GM21737 (cell line): ENCODE measurements around the gene SPDYE1.
"Not testable (repeated sequence)": the region's sequence is repeated elsewhere in the genome, so short reads cannot be mapped to it uniquely, and the experiment has no call there.

Source experiments
- ATAC-seq: cut with Tn5 transposase; IDR thresholded peaks from one replicate; pipeline ENCODE4 v1.9.1; 2021; ENCODE audit warnings: mild to moderate bottlenecking, moderate library complexity; ENCODE audit not compliant: unreplicated experiment

Gene SPDYE1

DNA sequence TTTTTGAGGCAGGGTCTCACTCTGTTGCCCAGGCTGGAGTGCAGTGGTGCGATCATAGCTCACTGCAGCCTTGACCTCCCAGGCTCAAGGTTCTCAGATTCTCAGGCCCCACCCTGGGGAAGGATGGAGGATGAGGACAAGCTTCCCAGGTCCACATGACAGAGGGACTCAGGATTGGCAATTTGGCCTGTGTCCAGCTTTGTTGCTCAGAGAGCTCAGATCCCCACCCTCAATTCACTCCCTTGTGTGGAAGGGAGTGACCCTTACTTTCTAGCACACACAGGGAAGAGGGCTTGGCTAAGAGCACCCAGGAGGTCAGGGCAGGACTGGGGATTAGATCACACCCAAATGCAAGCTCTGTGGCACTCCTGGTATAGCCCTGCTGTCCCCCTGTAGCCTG lies 6.9 kb upstream of the SPDYE1 start:
- ATAC-seq = not testable (repeated sequence)

DNA sequence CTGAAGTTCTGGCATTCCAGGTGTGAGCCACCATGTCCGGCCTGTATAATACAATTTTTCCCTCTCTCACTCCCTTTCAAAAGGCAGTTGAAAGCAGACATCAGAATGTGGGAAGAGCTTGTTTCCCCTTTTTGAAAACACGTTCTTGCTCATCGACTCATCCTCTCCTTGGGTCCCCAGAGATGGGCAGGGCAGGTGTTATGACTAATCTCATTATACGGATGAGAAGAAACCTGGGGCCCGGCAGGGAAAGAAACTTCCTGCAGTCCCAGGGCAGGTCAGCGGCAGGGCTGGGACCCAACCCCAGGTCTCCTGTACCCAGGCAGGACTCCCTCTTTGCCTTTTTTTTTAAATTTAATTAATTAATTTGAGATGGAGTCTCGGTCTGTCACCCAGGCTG lies 4.8 kb upstream of the SPDYE1 start:
- ATAC-seq = peak; percentile 85

DNA sequence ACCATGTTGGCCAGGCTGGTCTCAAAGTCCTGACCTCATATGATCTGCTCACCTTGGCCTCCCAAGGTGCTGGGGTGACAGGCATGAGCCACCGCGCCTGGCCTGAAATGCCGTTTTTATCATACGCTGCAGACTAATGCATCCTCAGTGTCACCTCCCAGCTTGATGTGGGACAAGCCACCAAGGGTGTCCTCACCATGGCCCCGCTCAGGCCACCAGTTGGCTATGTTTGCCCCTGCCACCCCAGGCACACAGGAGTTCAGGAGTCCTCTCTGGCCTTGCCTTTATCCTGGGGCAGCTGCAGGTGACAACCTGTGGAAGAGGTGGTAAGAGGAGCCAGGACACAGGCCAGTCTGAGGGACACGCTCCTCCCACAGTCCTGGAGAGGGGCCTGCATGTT lies 3.0 kb upstream of the SPDYE1 start:
- not testable (repeated sequence) for ATAC-seq

DNA sequence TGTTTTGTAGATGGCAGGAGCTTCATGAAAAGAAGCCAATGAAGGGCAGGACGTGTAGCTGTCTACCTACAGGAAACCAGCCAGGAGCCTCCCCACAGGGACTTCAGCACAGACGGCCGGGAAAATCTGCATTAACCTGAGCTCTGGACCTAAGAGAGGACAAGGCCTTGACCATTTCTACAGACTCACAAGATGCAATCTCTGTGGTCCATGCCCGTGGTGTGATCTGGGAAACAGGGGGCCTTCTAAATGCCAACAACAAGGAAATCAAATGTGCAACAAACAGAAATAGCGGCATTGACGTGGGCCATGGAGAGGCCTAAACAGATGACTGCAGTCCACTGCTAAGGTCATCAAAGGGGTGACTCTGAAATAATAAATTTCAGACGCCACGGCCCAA lies 14.4 kb downstream of the SPDYE1 start:
- not testable (repeated sequence) for ATAC-seq

DNA sequence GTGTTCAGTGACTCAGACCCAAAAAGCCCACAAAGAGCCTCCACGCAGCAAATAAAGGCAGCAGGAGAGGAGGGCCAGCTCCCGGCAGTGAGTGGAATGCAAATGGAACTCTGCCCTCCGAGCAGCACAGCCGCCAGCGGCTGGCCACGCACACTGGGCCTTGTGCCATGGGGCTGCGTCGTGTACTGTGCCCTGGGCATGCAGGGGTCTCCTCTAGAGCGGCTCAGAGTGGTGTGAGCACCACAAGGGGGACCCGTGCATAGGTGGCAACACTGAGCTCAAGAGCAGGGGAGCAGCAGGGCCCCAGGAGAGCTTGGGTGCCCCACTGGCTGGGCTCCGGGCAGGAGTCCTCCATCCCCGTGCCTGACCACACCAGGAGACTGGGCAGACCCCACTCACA lies 17.4 kb downstream of the SPDYE1 start:
- ATAC-seq = not testable (repeated sequence)

DNA sequence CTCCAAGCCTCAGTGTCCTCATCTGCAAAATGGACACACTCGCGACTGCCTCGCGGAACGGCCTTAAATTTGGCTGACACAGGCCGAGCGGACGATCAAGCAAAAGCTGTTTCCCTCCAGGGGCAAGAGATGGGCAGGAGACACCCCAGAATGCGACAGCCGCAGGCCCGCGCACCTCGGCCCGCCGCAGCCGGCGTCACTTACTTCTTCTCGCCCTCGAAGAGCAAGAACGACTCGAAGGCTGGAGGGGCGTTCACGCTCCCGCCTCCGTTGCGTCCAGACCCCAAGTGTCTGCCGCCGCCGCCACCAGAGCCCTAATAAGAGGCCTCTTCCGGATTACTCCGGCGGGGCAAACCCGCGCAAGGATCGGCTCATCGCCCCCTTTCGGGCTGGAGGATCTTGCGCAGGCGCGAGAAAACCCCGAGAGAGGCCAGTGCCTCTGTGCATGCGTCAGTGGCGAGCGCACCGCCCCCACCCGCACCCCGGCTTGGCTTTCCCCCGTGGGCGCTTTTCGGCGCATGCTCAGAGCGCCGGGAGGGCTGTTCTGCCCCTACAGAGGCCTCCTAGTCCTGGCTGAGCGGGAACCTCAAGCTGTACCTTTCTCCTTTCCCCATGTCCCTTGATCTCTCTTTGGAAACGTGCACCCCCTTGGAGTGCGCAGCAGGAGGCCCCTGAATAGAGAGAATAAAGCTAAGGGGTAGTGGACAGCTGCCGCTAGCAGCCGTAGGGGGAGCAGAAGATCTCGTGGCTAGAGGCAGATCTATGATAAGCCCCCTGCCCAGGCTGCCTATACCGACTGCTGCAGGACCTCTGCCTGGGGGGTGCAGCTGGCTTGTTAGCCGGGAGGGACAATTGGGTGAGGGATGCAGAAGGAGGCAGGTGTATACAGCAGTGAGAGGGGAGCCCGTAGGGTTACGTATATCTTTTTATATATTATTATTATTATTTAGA lies 21.4 kb downstream of the SPDYE1 start:
- peak; percentile 97 for ATAC-seq

DNA sequence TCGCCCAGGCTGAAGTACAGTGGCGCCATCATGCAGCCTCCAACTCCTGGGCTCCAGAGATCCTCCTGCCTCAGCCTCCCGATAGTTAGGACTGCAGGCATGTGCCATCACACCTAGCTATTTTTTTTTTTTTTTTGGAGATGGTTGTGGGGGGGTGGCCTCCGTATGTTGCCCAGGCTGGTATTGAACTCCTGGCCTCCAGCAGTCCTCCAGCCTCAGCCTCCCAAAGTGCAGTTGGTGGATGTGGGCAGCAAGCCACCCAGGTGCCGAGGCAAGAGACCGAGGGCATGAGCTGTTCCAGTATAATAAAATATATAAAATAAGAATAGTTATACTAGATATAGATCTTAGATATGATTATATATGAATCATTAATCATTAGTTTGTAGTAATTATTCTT lies 22.1 kb downstream of the SPDYE1 start:
- not testable (repeated sequence) for ATAC-seq

DNA sequence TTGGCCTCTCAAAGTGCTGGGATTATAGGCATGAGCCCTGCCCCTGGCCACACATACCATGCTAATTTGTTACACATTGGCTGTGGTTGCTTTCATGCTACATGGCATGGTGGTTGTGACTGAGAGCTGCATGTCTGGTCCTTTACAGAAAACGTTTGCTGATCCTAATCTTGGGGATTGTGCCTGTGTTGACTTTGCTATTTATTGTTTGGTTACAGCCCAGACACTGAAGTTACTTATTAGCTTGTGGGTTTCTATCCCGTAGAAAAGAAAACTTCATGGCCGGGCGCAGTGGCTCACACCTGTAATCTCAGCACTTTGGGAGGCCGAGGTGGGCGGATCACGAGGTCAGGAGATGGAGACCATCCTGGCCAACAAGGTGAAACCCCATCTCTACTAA lies 24.4 kb downstream of the SPDYE1 start:
- not testable (repeated sequence) for ATAC-seq

DNA sequence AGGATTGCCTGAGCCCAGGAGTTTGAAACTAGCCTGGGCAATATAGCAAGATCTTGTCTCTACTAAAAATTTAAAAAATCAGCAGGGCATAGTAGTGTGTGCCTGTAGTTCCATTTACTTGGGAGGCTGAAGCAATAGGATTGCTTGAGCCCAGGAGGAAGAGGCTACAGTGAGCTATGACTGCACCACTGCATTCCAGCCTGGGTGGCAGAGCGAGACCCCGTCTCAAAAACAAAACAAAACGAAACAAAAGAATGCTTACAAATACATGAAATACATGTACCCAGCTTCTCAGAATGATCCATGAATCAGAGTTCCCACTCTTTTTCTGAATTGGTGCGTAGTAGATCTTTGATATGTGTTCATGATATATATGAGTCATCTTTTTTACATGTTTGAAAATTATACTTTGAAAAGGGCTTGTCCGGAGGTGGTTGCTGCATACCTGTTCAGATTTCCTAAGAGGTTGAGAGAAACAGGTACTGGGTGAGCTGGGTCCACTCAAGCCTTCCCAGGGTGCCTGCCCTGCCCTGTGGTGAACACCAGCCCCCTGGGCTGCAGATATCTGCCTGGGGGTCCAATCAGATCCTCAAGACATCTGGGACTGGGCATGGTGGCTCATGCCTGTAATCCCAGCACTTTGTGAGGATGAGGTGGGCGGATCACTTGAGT lies 25.2 kb downstream of the SPDYE1 start:
- not testable (repeated sequence) for ATAC-seq

DNA sequence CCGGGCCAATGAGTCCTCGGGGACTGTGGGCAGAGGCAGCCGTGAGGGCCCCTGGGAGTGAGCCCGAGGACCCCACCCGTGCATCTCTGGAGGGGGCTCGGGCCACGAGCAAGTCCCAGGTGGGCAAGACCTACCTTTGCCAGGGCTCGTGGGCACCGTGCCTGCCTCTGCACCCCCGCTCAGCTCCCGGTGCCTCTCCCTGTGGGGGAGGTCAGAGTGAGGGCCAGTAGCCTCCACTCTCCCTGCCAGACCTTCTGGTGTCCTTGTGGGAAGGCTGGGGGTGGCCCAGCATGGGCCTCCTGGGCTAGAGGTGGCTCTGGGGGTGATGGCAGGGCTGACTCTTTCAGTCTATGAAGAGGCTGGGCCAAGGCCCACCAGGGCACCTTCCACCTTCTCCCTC lies 31.7 kb downstream of the SPDYE1 start:
- ATAC-seq = not testable (repeated sequence)

DNA sequence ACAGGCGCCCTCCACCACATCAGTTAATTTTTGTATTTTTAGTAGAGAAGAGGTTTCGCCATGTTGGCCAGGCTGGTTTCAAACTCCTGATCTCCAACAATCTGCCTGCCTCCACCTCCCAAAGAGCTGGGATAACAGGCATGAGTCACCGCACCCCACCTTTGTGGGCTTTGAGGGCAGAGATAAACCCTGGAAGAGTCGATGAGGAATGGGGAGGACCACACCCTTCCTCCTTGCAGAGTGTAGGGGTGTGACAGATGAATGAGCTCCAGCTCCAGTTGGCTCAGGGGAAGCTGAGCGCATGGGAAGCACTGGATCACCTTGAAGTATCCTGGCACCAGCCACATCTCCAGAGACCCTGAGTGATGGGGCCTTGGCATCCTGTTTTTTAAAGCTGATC lies 32.3 kb downstream of the SPDYE1 start:
- ATAC-seq = not testable (repeated sequence)

DNA sequence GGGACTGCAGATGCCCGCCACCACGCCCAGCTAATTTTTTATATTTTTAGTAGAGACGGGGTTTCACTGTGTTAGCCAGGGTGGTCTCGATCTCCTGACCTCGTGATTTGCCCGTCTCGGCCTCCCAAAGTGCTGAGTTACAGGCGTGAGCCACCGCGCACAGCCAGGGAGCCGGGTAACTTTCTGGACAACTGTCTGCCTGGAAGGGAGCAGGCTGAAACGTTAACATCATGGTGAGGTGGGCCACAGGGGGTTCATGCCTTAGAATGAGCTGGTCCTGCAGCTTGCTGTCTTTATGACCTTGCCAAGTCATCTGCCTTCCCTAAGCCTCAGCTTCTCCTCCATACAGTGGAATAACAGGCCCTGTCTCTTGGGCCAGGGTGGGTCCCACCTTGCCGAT lies 33.6 kb downstream of the SPDYE1 start:
- ATAC-seq = not testable (repeated sequence)

DNA sequence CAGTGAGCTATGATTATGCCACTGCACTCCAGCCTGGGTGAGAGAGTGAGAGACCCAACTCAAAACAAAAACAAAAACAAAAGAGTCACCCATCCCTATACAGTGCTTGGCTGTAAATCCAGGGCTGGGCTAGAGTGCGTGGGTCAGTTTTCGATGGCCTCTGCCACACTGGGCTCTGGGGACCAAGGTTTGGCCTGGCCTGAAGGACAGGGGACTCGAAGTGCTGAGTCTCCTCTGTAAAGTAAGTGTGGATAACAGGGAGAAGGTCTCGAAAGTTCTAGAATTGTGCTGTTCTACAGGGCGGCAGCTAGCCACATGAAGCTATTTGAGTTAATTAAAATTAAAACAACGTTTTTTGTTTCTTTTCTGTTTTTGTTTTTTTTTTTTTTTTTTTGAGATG lies 34.3 kb downstream of the SPDYE1 start:
- ATAC-seq = not testable (repeated sequence)

DNA sequence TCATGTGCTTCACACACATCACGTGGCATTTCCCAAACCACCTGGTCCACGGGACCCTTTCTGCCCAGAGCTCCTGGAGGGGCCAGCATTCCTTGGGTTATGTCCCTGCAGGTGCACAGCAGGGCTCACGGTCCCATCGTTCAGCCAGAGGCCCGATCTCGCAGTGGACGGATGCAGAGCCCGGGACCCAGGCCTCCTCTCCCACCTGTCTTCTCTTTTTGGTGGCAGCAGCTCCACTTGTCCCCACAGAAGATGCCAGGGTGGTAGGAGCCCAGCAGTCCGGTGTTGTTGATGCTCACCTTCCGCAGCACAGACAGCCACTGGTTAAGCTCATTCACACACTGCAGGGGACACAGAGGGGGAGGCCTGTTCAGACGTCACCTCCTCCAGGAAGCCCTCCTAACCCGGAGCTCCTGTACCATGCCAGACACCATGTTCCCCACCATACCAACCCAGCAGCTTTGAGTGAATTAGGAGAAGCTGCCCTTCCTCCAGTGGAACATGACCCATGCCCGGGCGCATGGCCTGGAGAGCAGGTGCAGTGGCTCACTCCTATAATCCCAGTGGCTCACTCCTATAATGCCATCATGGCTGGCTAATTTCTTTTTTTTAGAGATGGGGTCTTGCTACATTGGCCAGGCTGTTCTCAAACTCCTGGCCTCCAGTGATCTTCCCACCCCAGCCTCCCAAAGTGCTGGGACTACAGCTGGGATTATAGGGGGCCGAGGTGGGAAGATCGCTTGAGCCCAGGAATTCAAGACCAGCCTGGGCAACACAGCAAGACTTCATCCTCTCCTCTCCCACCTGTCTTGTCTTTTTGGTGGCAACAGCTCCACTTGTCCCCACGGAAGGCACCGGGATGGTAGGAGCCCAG lies 36.5 kb downstream of the SPDYE1 start:
- not testable (repeated sequence) for ATAC-seq

DNA sequence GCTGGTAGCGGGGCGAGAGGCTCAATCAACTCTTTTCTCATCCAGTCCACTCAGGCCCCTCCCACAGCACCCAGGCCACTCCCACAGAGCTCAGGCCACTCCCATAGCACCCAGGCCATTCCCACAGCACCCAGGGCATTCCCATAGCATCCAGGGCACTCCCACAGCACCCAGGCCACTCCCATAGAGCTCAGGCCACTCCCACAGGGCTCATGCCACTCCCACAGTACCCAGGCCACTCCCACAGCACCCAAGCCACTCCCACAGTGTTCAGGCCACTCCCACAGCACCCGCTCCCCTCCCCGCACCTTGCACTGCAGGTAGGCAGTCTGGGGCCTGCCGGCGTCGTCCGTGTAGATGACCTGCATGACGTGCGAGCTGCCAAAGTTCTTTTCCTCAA lies 38.7 kb downstream of the SPDYE1 start:
- ATAC-seq = not testable (repeated sequence)

DNA sequence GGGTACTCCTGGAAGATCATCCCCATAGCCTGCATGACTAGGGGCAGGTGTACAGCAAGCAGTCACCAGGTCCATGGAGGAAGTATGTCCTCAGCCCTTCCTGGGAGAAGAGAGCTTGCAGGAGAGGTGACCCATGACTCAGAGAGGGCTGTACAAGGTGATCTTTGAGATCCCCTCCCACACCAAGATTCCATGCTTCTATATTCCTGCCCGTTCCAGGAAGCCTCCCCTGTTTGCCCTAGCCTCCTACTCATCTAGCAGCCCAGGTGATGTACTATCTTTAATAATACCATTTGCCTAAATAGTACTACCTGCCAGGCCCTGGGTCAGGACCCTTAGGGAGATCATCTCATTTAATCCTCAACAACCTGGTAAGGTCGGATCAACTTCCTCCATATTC lies 40.3 kb downstream of the SPDYE1 start:
- not testable (repeated sequence) for ATAC-seq

DNA sequence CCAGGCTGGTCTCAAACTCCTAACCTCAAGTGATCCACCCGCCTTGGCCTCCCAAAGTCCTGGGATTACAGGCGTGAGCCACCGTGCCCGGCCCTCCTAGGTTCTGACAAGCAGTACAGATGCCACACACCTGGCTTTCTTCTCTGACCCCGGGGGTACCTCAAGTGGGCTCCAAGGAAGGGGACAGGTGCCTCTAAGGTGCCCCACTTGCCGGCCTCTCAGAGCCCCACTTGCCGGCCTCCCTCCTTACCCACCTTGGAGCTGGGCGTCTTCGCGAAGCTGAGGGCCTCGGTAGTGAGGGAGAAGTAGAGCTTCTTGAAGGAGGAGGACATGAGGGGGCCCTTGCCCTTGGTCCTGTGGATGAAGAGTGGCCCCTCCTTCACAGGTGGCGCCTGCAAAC lies 40.9 kb downstream of the SPDYE1 start:
- ATAC-seq = not testable (repeated sequence)

DNA sequence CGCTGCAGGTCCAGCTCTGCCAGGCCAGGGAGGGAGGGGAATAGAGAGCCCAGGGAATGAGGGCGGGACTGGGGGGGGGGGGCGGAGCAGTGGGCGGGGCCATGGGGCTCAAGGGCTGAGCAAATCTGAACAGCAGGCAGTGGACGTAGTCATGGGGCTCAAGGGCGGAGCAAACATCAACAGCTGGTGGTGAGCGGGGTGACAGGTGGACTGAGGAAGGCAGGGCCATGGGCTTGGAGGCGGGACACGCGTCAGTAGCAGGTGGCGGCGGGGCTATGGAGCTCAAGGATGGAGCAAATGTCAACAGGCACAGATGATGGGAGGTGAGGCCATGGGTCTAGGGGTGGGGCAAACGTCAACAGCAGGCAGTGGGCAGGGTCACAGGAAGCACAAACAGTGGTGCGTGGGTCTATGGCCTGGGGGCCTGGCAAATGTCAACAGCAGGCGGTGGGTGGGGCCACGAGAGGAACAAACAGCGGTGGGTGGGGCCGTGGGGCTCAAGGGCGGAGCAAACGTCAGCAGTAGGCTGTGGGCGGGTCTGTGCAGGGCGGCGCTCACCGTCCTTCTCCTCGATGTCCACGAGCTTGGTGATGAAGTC lies 41.4 kb downstream of the SPDYE1 start:
- peak; percentile 48 for ATAC-seq

DNA sequence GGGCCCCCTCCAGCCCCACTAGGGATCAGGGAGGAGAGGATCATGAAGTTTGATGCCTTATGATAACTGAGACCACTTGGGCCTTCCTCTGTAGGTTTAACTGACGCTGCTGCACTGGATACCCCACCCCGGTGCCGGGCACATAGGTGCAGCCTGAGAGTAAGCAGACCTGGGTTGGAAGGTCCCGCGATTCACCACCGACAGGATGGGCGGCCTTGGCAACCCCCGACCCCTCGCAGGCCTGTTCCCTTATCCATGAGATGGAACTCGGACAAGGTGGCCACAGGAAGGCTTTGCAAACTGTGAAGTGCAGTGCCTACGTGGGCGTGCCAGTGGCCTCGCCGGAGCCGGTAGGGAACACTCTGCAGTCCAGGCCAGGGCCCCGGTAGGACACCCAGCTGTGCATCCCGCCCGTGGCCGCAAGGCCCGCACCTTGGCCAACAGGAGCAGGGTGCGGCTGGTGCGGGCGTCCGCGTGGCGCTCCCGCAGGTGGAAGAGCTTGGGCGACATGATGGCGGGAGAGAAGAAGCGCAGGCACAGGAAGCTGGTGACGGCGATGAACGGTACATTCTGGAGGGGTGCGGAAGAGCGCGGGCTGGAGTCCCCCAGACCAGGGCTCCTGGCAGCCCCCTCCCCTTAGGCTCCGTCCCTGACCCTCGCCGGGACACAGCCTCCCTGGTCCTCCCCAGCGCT lies 42.2 kb downstream of the SPDYE1 start:
- ATAC-seq = peak; percentile 3

DNA sequence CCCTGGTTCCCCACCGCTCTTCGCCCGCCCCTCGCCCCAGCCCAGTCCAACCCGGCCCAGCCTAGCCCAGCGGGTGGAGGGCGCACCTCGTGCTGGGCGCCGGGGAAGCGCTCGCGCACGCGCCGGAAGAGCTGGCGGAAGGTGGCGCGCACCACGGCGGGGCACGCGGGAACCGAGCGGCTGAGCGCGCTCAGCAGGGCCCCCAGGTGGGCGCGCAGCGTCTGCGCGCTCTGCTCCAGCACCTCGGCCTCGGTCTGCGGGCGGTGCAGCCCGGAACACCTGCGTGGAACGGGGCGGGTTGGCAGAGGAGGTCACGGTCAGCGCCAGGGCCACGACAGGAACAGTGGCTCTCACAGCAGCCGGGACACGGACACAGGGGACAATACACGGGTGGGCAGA lies 42.8 kb downstream of the SPDYE1 start:
- ATAC-seq = peak; percentile 42
